Neural cell (in vitro differentiated cells): ENCODE data around the gene ACTG2.

Experiments
- EP300 ChIP-seq: fragments of 450-650 bp; conservative IDR thresholded peaks from 2 replicates; pipeline ENCODE4 v1.6.1; 2014; ENCODE audit warnings: antibody characterized with exemption, mild to moderate bottlenecking, moderate library complexity; ENCODE audit not compliant: poor library complexity, severe bottlenecking
- EZH2 ChIP-seq: fragments of 200-600, 300-800 bp; shearing (Covaris generic), sonication (generic); IDR thresholded peaks from 2 replicates; pipeline ENCODE4 v1.6.1; 2014; ENCODE audit warnings: antibody characterized with exemption, low read length, borderline replicate concordance, mild to moderate bottlenecking; ENCODE audit not compliant: insufficient read depth, poor library complexity, severe bottlenecking
- MXI1 ChIP-seq: fragments of 450-650 bp; conservative IDR thresholded peaks from 2 replicates; pipeline ENCODE4 v1.6.1; 2014; ENCODE audit warnings: antibody characterized with exemption, mild to moderate bottlenecking; ENCODE audit not compliant: poor library complexity, severe bottlenecking
- POLR2AphosphoS5 ChIP-seq: IDR thresholded peaks from 2 replicates; pipeline ENCODE4 v1.6.1; 2012
- RAD21 ChIP-seq: fragments of 450-650 bp; conservative IDR thresholded peaks from 2 replicates; pipeline ENCODE4 v1.6.1; 2014; ENCODE audit warnings: antibody characterized with exemption, mild to moderate bottlenecking, moderate library complexity
- TAF1 ChIP-seq: IDR thresholded peaks from 2 replicates; pipeline ENCODE4 v1.6.1; 2012; ENCODE audit warnings: low read depth
- TF ChIP-seq, protein P1 (sequence below): fragments of 450-650 bp; IDR thresholded peaks from 2 replicates; pipeline ENCODE4 v1.5.1; 2014; ENCODE audit warnings: antibody characterized with exemption, mild to moderate bottlenecking, moderate library complexity; ENCODE audit not compliant: poor library complexity, severe bottlenecking
- TF ChIP-seq, protein P2 (sequence below): IDR thresholded peaks from 2 replicates; pipeline ENCODE4 v1.6.1; 2012; ENCODE audit warnings: borderline replicate concordance

GRCh38 chr2:73918856-73919255 lies 26.0 kb downstream of the ACTG2 start:
- TF ChIP-seq, protein P1, sequence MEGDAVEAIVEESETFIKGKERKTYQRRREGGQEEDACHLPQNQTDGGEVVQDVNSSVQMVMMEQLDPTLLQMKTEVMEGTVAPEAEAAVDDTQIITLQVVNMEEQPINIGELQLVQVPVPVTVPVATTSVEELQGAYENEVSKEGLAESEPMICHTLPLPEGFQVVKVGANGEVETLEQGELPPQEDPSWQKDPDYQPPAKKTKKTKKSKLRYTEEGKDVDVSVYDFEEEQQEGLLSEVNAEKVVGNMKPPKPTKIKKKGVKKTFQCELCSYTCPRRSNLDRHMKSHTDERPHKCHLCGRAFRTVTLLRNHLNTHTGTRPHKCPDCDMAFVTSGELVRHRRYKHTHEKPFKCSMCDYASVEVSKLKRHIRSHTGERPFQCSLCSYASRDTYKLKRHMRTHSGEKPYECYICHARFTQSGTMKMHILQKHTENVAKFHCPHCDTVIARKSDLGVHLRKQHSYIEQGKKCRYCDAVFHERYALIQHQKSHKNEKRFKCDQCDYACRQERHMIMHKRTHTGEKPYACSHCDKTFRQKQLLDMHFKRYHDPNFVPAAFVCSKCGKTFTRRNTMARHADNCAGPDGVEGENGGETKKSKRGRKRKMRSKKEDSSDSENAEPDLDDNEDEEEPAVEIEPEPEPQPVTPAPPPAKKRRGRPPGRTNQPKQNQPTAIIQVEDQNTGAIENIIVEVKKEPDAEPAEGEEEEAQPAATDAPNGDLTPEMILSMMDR = no peak
- TF ChIP-seq EZH2 (no peak), MXI1 (no peak), EP300 (no peak), RAD21 (no peak), POLR2AphosphoS5 (no peak), TAF1 (no peak)
- TF ChIP-seq, protein P2, sequence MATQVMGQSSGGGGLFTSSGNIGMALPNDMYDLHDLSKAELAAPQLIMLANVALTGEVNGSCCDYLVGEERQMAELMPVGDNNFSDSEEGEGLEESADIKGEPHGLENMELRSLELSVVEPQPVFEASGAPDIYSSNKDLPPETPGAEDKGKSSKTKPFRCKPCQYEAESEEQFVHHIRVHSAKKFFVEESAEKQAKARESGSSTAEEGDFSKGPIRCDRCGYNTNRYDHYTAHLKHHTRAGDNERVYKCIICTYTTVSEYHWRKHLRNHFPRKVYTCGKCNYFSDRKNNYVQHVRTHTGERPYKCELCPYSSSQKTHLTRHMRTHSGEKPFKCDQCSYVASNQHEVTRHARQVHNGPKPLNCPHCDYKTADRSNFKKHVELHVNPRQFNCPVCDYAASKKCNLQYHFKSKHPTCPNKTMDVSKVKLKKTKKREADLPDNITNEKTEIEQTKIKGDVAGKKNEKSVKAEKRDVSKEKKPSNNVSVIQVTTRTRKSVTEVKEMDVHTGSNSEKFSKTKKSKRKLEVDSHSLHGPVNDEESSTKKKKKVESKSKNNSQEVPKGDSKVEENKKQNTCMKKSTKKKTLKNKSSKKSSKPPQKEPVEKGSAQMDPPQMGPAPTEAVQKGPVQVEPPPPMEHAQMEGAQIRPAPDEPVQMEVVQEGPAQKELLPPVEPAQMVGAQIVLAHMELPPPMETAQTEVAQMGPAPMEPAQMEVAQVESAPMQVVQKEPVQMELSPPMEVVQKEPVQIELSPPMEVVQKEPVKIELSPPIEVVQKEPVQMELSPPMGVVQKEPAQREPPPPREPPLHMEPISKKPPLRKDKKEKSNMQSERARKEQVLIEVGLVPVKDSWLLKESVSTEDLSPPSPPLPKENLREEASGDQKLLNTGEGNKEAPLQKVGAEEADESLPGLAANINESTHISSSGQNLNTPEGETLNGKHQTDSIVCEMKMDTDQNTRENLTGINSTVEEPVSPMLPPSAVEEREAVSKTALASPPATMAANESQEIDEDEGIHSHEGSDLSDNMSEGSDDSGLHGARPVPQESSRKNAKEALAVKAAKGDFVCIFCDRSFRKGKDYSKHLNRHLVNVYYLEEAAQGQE = no peak
